Inflammatory macrophage (primary cell): Measurements from ENCODE around the gene TCHP.

Experiments
- DNase-seq, 2 donors: peaks; one replicate each; pipeline ENCODE4 v3.0.0-alpha.2; 2020 to 2022

Gene TCHP

GRCh38 chr12:109934026-109934425 is 34.0 kb downstream of the TCHP start:
- no peak for DNase-seq

GRCh38 chr12:109937371-109937770 is 37.3 kb downstream of the TCHP start:
- DNase-seq = no peak

- no peak for DNase-seq
These were observed 38.9 kb downstream of the TCHP start for GRCh38 chr12:109938947-109939346.

- DNase-seq = no peak
These were observed 39.4 kb downstream of the TCHP start for GRCh38 chr12:109939504-109939903.

GRCh38 chr12:109940339-109940923 is 40.4 kb downstream of the TCHP start:
- no peak for DNase-seq

- DNase-seq = no peak
These were observed 43.7 kb downstream of the TCHP start for GRCh38 chr12:109943811-109944210.

- DNase-seq = peak; percentile 16 to 23
These were observed 44.7 kb downstream of the TCHP start for GRCh38 chr12:109944561-109945359.

GRCh38 chr12:109946505-109946904 is 46.4 kb downstream of the TCHP start:
- peak; percentile 44 to 62 for DNase-seq

GRCh38 chr12:109946913-109947312 is 46.8 kb downstream of the TCHP start:
- DNase-seq = peak in 1 of 2 donors; percentile 1

GRCh38 chr12:109947521-109947920 is 47.4 kb downstream of the TCHP start:
- DNase-seq = peak; percentile 49 to 59

GRCh38 chr12:109948368-109948767 is 48.3 kb downstream of the TCHP start:
- DNase-seq = no peak

- no peak for DNase-seq
These were observed 49.0 kb downstream of the TCHP start for GRCh38 chr12:109949089-109949488.

GRCh38 chr12:109950625-109951024 is 50.6 kb downstream of the TCHP start:
- DNase-seq = no peak

- no peak for DNase-seq
These were observed 51.1 kb downstream of the TCHP start for GRCh38 chr12:109951136-109951535.

GRCh38 chr12:109951751-109952150 is 51.7 kb downstream of the TCHP start:
- no peak for DNase-seq

- DNase-seq = peak; percentile 60 to 75
These were observed 52.2 kb downstream of the TCHP start for GRCh38 chr12:109952160-109952858.

- no peak for DNase-seq
These were observed 52.8 kb downstream of the TCHP start for GRCh38 chr12:109952873-109953272.

GRCh38 chr12:109953656-109954055 is 53.6 kb downstream of the TCHP start:
- DNase-seq = no peak

GRCh38 chr12:109958374-109958773 is 58.3 kb downstream of the TCHP start:
- no peak for DNase-seq

- no peak for DNase-seq
These were observed 59.5 kb downstream of the TCHP start for GRCh38 chr12:109959411-109960093.

- DNase-seq = no peak
These were observed 61.1 kb downstream of the TCHP start for GRCh38 chr12:109961201-109961600.

- no peak for DNase-seq
These were observed 61.5 kb downstream of the TCHP start for GRCh38 chr12:109961612-109962011.

- no peak for DNase-seq
These were observed 62.3 kb downstream of the TCHP start for GRCh38 chr12:109962398-109962797.
